Measurements from ENCODE around the gene SCYGR4. TPM values are rescaled to one million over a fixed set of nuclear protein-coding genes. Genes with fewer than 3 reads are reported as not detected.
"Not testable (repeated sequence)": the region's sequence is repeated elsewhere in the genome, so short reads cannot be mapped to it uniquely, and the experiment has no call there.

SCYGR4 gene
- total RNA-seq, 1 experiment from 2014 or later: not detected

DNA sequence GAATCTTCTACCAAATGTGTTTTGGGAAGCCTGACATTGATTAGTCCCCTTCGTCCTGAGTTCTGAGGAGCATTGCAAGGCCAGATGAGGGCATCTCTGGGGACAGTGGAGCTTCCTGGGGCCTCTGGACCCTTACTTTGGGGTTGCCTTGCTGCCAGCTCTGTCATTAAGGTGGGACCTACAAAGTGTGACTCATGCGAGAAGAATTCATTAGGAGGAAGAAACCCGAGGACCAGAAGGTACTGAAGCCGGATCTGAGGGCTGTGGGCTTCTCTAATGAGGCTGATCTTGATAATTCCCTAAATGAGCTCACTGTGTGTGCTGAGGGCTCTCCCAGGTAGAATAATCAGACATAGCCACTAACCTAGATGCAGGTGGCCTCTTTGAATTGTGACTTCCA is 19.3 kb upstream of the SCYGR4 start:
- Mint-ChIP-seq H3K27ac (ENCODE audit: unreplicated experiment) (no peak overlapping the region), H3K4me3 (ENCODE audit: unreplicated experiment) (no peak overlapping the region), H3K4me1 (ENCODE audit: low read depth, unreplicated experiment) (no peaks in the 10 kb centered on the region), H3K27me3 (ENCODE audit: insufficient read depth, unreplicated experiment) (no peaks in the 10 kb centered on the region), H3K36me3 (ENCODE audit: insufficient read depth, unreplicated experiment) (no peaks in the 10 kb centered on the region), H3K9me3 (ENCODE audit: unreplicated experiment) (no peaks in the 10 kb centered on the region)
- BruUV-seq (replicated peaks): no TSS peak
- H3K4me1 ChIP-seq: no peaks in the 10 kb centered on the region
- no peaks in the 10 kb centered on the region for H3K27me3 ChIP-seq (replicated peaks; ENCODE audit: control insufficient read depth, insufficient read depth, low read length)
- intact Hi-C loops (cut with micrococcal nuclease; ENCODE audit: unreplicated experiment): no loop called here
- no peak for DNase-seq
- no peak overlapping the region for H3K4me3 ChIP-seq (ENCODE audit: low read depth, low read length)
- TF ChIP-seq, protein P1, sequence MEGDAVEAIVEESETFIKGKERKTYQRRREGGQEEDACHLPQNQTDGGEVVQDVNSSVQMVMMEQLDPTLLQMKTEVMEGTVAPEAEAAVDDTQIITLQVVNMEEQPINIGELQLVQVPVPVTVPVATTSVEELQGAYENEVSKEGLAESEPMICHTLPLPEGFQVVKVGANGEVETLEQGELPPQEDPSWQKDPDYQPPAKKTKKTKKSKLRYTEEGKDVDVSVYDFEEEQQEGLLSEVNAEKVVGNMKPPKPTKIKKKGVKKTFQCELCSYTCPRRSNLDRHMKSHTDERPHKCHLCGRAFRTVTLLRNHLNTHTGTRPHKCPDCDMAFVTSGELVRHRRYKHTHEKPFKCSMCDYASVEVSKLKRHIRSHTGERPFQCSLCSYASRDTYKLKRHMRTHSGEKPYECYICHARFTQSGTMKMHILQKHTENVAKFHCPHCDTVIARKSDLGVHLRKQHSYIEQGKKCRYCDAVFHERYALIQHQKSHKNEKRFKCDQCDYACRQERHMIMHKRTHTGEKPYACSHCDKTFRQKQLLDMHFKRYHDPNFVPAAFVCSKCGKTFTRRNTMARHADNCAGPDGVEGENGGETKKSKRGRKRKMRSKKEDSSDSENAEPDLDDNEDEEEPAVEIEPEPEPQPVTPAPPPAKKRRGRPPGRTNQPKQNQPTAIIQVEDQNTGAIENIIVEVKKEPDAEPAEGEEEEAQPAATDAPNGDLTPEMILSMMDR (IDR thresholded peaks at IDR 0.05; ENCODE audit: insufficient read depth in 1 of 2, low read depth in 1 of 2, low read length in 1 of 2, severe bottlenecking in 1 of 2, unreplicated experiment in 1 of 2): no peak
- H3K36me3 ChIP-seq (ENCODE audit: control insufficient read depth, insufficient read depth, low read length): no peaks in the 10 kb centered on the region
- POLR2A ChIA-PET: no interaction called here
- no peaks in the 10 kb centered on the region for H3K9me3 ChIP-seq
- CTCF ChIA-PET: no interaction called here

DNA sequence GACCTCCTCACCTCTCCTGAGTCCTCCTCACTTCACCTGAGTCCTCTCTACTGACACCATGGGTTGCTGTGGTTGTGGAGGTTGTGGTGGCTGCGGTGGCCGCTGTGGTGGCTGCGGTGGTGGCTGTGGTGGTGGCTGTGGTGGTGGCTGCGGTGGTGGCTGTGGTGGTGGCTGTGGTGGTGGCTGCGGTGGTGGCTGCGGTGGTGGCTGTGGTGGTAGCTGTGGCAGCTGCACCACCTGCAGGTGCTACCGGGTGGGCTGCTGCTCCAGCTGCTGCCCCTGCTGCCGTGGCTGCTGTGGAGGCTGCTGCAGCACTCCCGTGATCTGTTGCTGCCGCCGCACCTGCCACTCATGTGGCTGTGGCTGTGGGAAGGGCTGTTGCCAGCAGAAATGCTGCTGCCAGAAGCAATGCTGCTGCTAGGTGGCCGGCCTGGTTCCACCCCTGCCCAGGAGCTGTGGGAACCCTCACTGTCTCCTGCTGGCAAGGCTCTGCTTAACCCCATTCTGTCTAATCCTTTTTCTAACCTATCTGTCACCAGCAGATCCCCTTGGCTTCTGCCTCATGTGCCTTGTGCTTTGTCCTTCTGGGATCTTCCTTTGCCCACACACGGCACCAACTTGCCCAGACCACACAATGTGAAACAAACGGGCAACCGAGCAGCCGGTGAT is 18.3 kb upstream of the SCYGR4 start, which contains the start of gene SCYGR2:
Gene SCYGR2 (plus strand): TSS at position 59 of the 669 bp plus-strand sequence. CDS start 0 bp downstream, at position 59.
- H3K4me3 ChIP-seq (ENCODE audit: low read depth, low read length); H3K36me3 ChIP-seq (ENCODE audit: control insufficient read depth, insufficient read depth, low read length); DNase-seq; H3K36me3 Mint-ChIP-seq (ENCODE audit: insufficient read depth, unreplicated experiment); H3K4me1 ChIP-seq; intact Hi-C loops (cut with micrococcal nuclease; ENCODE audit: unreplicated experiment); H3K9me3 Mint-ChIP-seq (ENCODE audit: unreplicated experiment); H3K9me3 ChIP-seq; H3K4me3 Mint-ChIP-seq (ENCODE audit: unreplicated experiment); POLR2A ChIA-PET; H3K4me1 Mint-ChIP-seq (ENCODE audit: low read depth, unreplicated experiment); H3K27me3 ChIP-seq (replicated peaks; ENCODE audit: control insufficient read depth, insufficient read depth, low read length); BruUV-seq (replicated peaks); H3K27me3 Mint-ChIP-seq (ENCODE audit: insufficient read depth, unreplicated experiment); CTCF ChIA-PET: not testable (repeated sequence)
- H3K27ac Mint-ChIP-seq (ENCODE audit: unreplicated experiment): peak within 1 kb of the TSS; percentile 16

DNA sequence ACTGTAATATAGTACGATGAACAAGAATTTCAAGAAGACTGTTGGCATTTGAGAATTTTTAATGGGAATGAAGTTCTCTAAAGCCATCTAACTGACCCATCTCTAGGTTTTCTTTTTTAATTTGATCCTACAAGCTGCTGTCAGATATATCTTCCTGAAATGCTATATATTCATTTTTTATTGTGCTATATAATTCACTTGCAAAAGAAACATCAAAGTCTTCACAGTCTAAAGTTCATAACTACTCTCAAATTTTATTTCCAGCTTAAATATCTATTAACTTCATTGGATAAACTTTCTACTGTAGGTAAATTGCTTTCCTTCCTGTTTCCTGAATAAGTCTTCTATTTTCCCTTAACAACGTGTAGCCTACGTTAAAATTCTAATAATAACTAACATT is 14.9 kb upstream of the SCYGR4 start:
- intact Hi-C loops (cut with micrococcal nuclease; ENCODE audit: unreplicated experiment): no loop called here
- BruUV-seq (replicated peaks): no TSS peak
- H3K36me3 Mint-ChIP-seq (ENCODE audit: insufficient read depth, unreplicated experiment): no peaks in the 10 kb centered on the region
- peak overlapping the region; percentile 12 for H3K4me3 Mint-ChIP-seq (ENCODE audit: unreplicated experiment)
- H3K27ac Mint-ChIP-seq (ENCODE audit: unreplicated experiment): peak overlapping the region; percentile 19
- no peaks in the 10 kb centered on the region for H3K27me3 Mint-ChIP-seq (ENCODE audit: insufficient read depth, unreplicated experiment)
- no peaks in the 10 kb centered on the region for H3K36me3 ChIP-seq (ENCODE audit: control insufficient read depth, insufficient read depth, low read length)
- POLR2A ChIA-PET: no interaction called here
- no peak overlapping the region for H3K4me3 ChIP-seq (ENCODE audit: low read depth, low read length)
- CTCF ChIA-PET: no interaction called here
- TF ChIP-seq, protein P1 (IDR thresholded peaks at IDR 0.05; ENCODE audit: insufficient read depth in 1 of 2, low read depth in 1 of 2, low read length in 1 of 2, severe bottlenecking in 1 of 2, unreplicated experiment in 1 of 2): no peak
- H3K27me3 ChIP-seq (replicated peaks; ENCODE audit: control insufficient read depth, insufficient read depth, low read length): no peaks in the 10 kb centered on the region
- H3K9me3 Mint-ChIP-seq (ENCODE audit: unreplicated experiment): no peaks in the 10 kb centered on the region
- no peaks in the 10 kb centered on the region for H3K4me1 ChIP-seq
- H3K9me3 ChIP-seq: no peaks in the 10 kb centered on the region
- no peaks in the 10 kb centered on the region for H3K4me1 Mint-ChIP-seq (ENCODE audit: low read depth, unreplicated experiment)
- DNase-seq: no peak

All from Caco-2 (cell line).